HEK293 (cell line): ENCODE data around the gene THUMPD2.

Source experiments
- BCL11A ChIP-seq: fragments of 450-650 bp; formaldehyde crosslinking; IDR thresholded peaks from 2 replicates; pipeline ENCODE4 v1.5.1; 2016; ENCODE audit warnings: low read depth, missing biosample characterization, missing genetic modification characterization
- ZBTB20 ChIP-seq: fragments of 450-650 bp; formaldehyde crosslinking; IDR thresholded peaks from 2 replicates; pipeline ENCODE4 v1.5.1; 2016; ENCODE audit warnings: missing biosample characterization, missing genetic modification characterization
- ZFP3 ChIP-seq: fragments of 450-650 bp; formaldehyde crosslinking; IDR thresholded peaks from 2 replicates; pipeline ENCODE4 v1.5.1; 2016; ENCODE audit warnings: low read depth, missing biosample characterization, missing genetic modification characterization
- ZNF175 ChIP-seq: fragments of 450-650 bp; formaldehyde crosslinking; IDR thresholded peaks from 2 replicates; pipeline ENCODE4 v1.5.1; 2016; ENCODE audit warnings: missing biosample characterization, missing genetic modification characterization
- TF ChIP-seq, protein P1 (sequence below): sonication (generic); formaldehyde crosslinking; IDR thresholded peaks from 2 replicates; pipeline ENCODE4 v1.8.1; 2022; ENCODE audit warnings: mild to moderate bottlenecking, moderate library complexity, missing genetic modification reagents
- TF ChIP-seq, protein P2 (sequence below): fragments of 450-650 bp; formaldehyde crosslinking; IDR thresholded peaks from 2 replicates; pipeline ENCODE4 v1.5.1; 2016; ENCODE audit warnings: missing biosample characterization, missing genetic modification characterization
- TF ChIP-seq, protein P3 (sequence below): fragments of 450-650 bp; formaldehyde crosslinking; IDR thresholded peaks from 2 replicates; pipeline ENCODE4 v1.5.1; 2016; ENCODE audit warnings: missing biosample characterization, missing genetic modification characterization
- TF ChIP-seq, protein P4 (sequence below): fragments of 450-650 bp; formaldehyde crosslinking; IDR thresholded peaks from 2 replicates; pipeline ENCODE4 v1.5.1; 2016; ENCODE audit warnings: missing biosample characterization, missing genetic modification characterization

DNA sequence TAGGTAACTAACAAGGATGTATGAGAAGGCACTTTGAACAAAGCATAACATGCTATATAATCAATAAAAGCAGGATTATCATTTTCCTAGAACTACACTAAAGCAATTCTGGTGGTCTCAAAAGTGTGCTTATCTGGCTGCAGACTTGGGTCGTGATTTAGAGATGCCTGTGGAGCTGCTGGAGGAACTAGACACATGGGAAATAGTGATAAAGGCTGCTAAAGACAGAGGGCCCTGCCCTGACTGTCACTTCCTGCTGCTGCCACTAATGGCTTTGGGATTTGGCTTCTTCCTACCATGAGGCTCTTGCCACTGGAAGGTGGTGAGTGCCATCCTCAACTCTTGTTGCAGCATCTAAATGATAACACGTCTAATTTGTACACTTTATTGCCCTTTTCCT, 90.9 kb downstream of the THUMPD2 start:
- TF ChIP-seq, protein P1, sequence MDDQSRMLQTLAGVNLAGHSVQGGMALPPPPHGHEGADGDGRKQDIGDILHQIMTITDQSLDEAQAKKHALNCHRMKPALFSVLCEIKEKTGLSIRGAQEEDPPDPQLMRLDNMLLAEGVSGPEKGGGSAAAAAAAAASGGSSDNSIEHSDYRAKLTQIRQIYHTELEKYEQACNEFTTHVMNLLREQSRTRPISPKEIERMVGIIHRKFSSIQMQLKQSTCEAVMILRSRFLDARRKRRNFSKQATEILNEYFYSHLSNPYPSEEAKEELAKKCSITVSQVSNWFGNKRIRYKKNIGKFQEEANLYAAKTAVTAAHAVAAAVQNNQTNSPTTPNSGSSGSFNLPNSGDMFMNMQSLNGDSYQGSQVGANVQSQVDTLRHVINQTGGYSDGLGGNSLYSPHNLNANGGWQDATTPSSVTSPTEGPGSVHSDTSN (CRISPR knock-in tag), result no peak
- TF ChIP-seq, protein P2, sequence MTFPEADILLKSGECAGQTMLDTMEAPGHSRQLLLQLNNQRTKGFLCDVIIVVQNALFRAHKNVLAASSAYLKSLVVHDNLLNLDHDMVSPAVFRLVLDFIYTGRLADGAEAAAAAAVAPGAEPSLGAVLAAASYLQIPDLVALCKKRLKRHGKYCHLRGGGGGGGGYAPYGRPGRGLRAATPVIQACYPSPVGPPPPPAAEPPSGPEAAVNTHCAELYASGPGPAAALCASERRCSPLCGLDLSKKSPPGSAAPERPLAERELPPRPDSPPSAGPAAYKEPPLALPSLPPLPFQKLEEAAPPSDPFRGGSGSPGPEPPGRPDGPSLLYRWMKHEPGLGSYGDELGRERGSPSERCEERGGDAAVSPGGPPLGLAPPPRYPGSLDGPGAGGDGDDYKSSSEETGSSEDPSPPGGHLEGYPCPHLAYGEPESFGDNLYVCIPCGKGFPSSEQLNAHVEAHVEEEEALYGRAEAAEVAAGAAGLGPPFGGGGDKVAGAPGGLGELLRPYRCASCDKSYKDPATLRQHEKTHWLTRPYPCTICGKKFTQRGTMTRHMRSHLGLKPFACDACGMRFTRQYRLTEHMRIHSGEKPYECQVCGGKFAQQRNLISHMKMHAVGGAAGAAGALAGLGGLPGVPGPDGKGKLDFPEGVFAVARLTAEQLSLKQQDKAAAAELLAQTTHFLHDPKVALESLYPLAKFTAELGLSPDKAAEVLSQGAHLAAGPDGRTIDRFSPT, result no peak
- TF ChIP-seq ZBTB20 (tag by site-specific recombination) (no peak), ZNF175 (tag by site-specific recombination) (no peak), BCL11A (no peak), ZFP3 (tag by site-specific recombination) (no peak)
- TF ChIP-seq, protein P3, sequence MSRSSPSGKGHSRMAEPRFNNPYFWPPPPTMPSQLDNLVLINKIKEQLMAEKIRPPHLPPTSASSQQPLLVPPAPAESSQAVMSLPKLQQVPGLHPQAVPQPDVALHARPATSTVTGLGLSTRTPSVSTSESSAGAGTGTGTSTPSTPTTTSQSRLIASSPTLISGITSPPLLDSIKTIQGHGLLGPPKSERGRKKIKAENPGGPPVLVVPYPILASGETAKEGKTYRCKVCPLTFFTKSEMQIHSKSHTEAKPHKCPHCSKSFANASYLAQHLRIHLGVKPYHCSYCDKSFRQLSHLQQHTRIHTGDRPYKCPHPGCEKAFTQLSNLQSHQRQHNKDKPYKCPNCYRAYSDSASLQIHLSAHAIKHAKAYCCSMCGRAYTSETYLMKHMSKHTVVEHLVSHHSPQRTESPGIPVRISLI, result no peak
- TF ChIP-seq, protein P4, sequence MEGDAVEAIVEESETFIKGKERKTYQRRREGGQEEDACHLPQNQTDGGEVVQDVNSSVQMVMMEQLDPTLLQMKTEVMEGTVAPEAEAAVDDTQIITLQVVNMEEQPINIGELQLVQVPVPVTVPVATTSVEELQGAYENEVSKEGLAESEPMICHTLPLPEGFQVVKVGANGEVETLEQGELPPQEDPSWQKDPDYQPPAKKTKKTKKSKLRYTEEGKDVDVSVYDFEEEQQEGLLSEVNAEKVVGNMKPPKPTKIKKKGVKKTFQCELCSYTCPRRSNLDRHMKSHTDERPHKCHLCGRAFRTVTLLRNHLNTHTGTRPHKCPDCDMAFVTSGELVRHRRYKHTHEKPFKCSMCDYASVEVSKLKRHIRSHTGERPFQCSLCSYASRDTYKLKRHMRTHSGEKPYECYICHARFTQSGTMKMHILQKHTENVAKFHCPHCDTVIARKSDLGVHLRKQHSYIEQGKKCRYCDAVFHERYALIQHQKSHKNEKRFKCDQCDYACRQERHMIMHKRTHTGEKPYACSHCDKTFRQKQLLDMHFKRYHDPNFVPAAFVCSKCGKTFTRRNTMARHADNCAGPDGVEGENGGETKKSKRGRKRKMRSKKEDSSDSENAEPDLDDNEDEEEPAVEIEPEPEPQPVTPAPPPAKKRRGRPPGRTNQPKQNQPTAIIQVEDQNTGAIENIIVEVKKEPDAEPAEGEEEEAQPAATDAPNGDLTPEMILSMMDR (tag by site-specific recombination), result no peak
